ENCODE results near the gene CEP128.

The CEP128 gene

GRCh38 chr14:80768646-80769045 lies 172.9 kb downstream of the CEP128 start:
- no peak for DNase-seq

- DNase-seq, result no peak
These were observed 176.5 kb downstream of the CEP128 start for GRCh38 chr14:80764921-80765507.

- no peak for DNase-seq
These were observed 177.0 kb downstream of the CEP128 start for GRCh38 chr14:80764496-80764895.

- no peak for DNase-seq
These were observed 178.8 kb downstream of the CEP128 start for GRCh38 chr14:80762641-80763228.

GRCh38 chr14:80754696-80755095 lies 186.8 kb downstream of the CEP128 start:
- DNase-seq, result no peak

- no peak for DNase-seq
These were observed 190.3 kb downstream of the CEP128 start for GRCh38 chr14:80751285-80751684.

GRCh38 chr14:80726211-80726610 lies 215.3 kb downstream of the CEP128 start:
- DNase-seq, result no peak

- DNase-seq, result no peak
These were observed 222.6 kb downstream of the CEP128 start for GRCh38 chr14:80718940-80719339.

- no peak for DNase-seq
These were observed 227.1 kb downstream of the CEP128 start for GRCh38 chr14:80714474-80714873.

- no peak for DNase-seq
These were observed 228.3 kb downstream of the CEP128 start for GRCh38 chr14:80713076-80713850.

GRCh38 chr14:80705241-80705980 lies 236.1 kb downstream of the CEP128 start:
- DNase-seq, result no peak

- no peak for DNase-seq
These were observed 240.9 kb downstream of the CEP128 start for GRCh38 chr14:80700601-80701000.

GRCh38 chr14:80699861-80700260 lies 241.7 kb downstream of the CEP128 start:
- DNase-seq, result no peak

- DNase-seq, result no peak
These were observed 242.6 kb downstream of the CEP128 start for GRCh38 chr14:80698974-80699373.

GRCh38 chr14:80695869-80696268 lies 245.7 kb downstream of the CEP128 start:
- no peak for DNase-seq

- DNase-seq, result no peak
These were observed 248.6 kb downstream of the CEP128 start for GRCh38 chr14:80692903-80693302.

- no peak for DNase-seq
These were observed 259.9 kb downstream of the CEP128 start for GRCh38 chr14:80681651-80682050.

GRCh38 chr14:80679273-80679672 lies 262.3 kb downstream of the CEP128 start:
- no peak for DNase-seq

GRCh38 chr14:80678436-80678835 lies 263.1 kb downstream of the CEP128 start:
- no peak for DNase-seq

GRCh38 chr14:80669426-80669825 lies 272.1 kb downstream of the CEP128 start:
- DNase-seq, result no peak

GRCh38 chr14:80664576-80664975 lies 277.0 kb downstream of the CEP128 start:
- no peak for DNase-seq

- no peak for DNase-seq
These were observed 278.0 kb downstream of the CEP128 start for GRCh38 chr14:80663541-80663940.

- DNase-seq, result no peak
These were observed 281.8 kb downstream of the CEP128 start for GRCh38 chr14:80659783-80660182.

- DNase-seq, result no peak
These were observed 282.8 kb downstream of the CEP128 start for GRCh38 chr14:80658733-80659132.
